ENCODE data around the gene UTF1.

DNA sequence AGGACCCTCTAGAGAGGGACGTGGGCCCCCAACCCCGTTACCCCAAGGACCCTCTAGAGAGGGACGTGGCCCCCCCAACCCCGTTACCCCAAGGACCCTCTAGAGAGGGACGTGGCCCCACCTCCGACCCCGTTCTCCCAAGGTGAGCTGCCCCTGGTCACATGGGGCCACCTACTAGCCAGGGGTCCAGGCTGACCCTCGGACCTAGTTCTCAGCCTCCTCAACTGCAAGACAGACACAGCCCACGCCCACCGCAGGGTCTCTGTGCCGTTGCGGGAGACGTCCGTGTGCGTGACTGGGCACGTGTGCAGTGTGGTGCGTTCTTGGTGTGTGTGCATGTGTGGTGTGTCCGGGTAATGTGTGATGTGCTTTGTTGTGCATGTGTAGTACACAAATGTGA is 21.6 kb upstream of the UTF1 start:
- TF ChIP-seq, protein P1, sequence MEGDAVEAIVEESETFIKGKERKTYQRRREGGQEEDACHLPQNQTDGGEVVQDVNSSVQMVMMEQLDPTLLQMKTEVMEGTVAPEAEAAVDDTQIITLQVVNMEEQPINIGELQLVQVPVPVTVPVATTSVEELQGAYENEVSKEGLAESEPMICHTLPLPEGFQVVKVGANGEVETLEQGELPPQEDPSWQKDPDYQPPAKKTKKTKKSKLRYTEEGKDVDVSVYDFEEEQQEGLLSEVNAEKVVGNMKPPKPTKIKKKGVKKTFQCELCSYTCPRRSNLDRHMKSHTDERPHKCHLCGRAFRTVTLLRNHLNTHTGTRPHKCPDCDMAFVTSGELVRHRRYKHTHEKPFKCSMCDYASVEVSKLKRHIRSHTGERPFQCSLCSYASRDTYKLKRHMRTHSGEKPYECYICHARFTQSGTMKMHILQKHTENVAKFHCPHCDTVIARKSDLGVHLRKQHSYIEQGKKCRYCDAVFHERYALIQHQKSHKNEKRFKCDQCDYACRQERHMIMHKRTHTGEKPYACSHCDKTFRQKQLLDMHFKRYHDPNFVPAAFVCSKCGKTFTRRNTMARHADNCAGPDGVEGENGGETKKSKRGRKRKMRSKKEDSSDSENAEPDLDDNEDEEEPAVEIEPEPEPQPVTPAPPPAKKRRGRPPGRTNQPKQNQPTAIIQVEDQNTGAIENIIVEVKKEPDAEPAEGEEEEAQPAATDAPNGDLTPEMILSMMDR (IDR thresholded peaks at IDR 0.05) = no peak
- no peak for TF ChIP-seq POLR2A (IDR thresholded peaks at IDR 0.05)
